ENCODE data around the gene LGSN. TPM values are rescaled to one million over a fixed set of nuclear protein-coding genes. Genes with fewer than 3 reads are reported as not detected.

Gene LGSN
- total RNA-seq, 2 donors from 2014 or later = under 0.01 to 0.26 TPM

DNA sequence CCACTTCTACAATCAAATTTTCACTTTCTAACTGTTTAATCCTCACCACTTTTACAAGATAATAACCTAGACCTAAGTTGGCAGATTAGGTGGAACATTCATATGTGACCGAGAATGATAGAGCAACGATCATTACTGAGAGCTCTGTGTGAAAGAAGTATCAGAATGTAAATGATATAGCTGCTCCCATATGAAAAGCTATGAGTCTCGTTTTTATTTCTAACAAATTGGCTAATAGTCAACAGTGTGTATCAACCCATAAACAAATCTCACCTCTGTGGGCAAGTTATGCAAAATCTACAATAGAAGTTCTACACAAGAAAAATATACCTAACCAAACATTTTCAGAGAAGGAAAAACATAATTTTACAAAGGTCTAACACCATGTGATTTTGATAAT, 3.7 kb downstream of the LGSN start:
- WGBS, 2 donors = 47 to 53% methylated on average over 3 of the region's 3 CpGs
- no peaks in the 10 kb centered on the region for H3K27me3 ChIP-seq
- H3K4me3 ChIP-seq = no peak overlapping the region
- no peaks in the 10 kb centered on the region for H3K36me3 ChIP-seq (replicated peaks in 1 of 2; ENCODE audit: insufficient read depth in 1 of 2, low read depth in 2 of 2)
- ATAC-seq = no peak
- H3K4me1 ChIP-seq = no peaks in the 10 kb centered on the region
- TF ChIP-seq CTCF (IDR thresholded peaks at IDR 0.05) (no peak), POLR2A (IDR thresholded peaks at IDR 0.05) (no peak)
- no peak overlapping the region for H3K27ac ChIP-seq
- intact Hi-C loops (cut with DNase I) = no loop called here
- no peaks in the 10 kb centered on the region for H3K9me3 ChIP-seq
- no peak for DNase-seq

GRCh38 chr6:63313111-63313510, 6.7 kb downstream of the LGSN start:
- no peak overlapping the region for H3K27ac ChIP-seq
- DNase-seq = no peak
- no peaks in the 10 kb centered on the region for H3K27me3 ChIP-seq
- intact Hi-C loops (cut with DNase I) = no loop called here
- no peaks in the 10 kb centered on the region for H3K9me3 ChIP-seq
- no peak for TF ChIP-seq CTCF (IDR thresholded peaks at IDR 0.05)
- no peak for TF ChIP-seq POLR2A (IDR thresholded peaks at IDR 0.05)
- H3K36me3 ChIP-seq (replicated peaks in 1 of 2; ENCODE audit: insufficient read depth in 1 of 2, low read depth in 2 of 2) = no peaks in the 10 kb centered on the region
- no peak overlapping the region for H3K4me3 ChIP-seq
- H3K4me1 ChIP-seq = no peaks in the 10 kb centered on the region
- 87 to 89% methylated on average over 2 of the region's 2 CpGs for WGBS, 2 donors
- no peak for ATAC-seq

DNA sequence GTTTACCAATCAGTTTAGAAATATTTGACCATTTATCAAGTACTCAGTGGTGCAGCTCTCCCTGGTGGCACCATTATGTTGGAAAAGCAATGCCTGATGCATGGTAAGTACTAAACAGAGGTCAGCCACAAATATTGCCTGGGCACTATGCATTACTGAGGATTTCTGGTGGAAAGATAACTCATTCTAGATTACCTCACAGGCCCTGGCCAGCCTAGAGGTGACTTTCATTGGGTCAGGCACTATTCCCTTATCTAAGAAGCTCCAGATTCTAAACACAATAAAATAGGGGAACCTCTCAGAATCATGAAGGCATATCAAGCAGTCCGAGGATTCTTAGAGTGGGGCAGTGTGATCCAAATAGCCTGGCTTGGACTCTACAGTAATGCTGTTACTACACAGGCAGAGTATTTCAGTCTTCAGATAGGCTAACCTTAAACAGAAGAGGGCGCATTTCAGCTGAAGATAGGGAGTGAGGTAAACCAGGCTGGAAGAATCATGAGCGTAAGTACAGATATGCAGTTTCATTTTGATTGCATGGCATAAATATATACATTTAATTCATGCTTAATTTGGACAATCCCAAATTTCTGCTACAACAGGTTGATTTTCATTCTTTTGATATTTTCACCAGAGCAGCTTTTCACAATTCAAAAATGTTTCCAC, 12.1 kb downstream of the LGSN start:
- 72 to 74% methylated on average over 3 of the region's 3 CpGs for WGBS, 2 donors
- Histone ChIP-seq H3K27ac (no peak overlapping the region), H3K4me3 (no peak overlapping the region), H3K4me1 (no peaks in the 10 kb centered on the region), H3K36me3 (replicated peaks in 1 of 2; ENCODE audit: insufficient read depth in 1 of 2, low read depth in 2 of 2) (no peaks in the 10 kb centered on the region), H3K9me3 (no peaks in the 10 kb centered on the region), H3K27me3 (no peaks in the 10 kb centered on the region)
- ATAC-seq (no peak), DNase-seq (no peak)
- intact Hi-C loops (cut with DNase I) = no loop called here
- peak in 1 of 7 experiments; percentile 8 for TF ChIP-seq CTCF (IDR thresholded peaks at IDR 0.05)
- no peak for TF ChIP-seq POLR2A (IDR thresholded peaks at IDR 0.05)

DNA sequence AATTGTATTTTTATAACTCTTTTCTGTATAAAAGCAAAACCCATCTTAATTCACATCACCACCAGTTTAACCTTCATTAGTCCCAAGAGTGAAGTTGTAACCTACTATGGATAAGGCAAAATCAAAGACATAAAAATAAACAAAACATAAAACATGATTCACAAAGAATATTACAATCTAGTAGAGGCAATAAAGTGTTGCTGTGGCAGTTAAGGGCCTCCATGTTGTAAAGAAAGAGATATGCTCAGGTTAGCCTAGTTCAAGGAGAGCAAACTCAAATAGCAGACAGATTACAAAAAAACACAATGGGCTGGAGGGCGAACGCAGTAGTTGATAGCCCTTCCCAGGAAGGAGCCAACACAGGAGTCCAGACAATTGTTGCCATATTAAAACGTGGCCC, 13.4 kb downstream of the LGSN start:
- WGBS, 2 donors = 45 to 51% methylated on average over 3 of the region's 3 CpGs

More for the DNA sequence above, 13.4 kb downstream of the LGSN start:
- Histone ChIP-seq H3K4me1 (no peaks in the 10 kb centered on the region), H3K27ac (no peak overlapping the region), H3K36me3 (replicated peaks in 1 of 2; ENCODE audit: insufficient read depth in 1 of 2, low read depth in 2 of 2) (no peaks in the 10 kb centered on the region), H3K27me3 (no peaks in the 10 kb centered on the region), H3K4me3 (no peak overlapping the region), H3K9me3 (no peaks in the 10 kb centered on the region)
- TF ChIP-seq CTCF (IDR thresholded peaks at IDR 0.05) (no peak), POLR2A (IDR thresholded peaks at IDR 0.05) (no peak)
- intact Hi-C loops (cut with DNase I) = no loop called here
- DNase-seq = no peak
- ATAC-seq = no peak

Measured in body of pancreas (tissue), 4 donors.